ENCODE data around the gene AMDHD2. TPM values are rescaled to one million over a fixed set of nuclear protein-coding genes. Genes with fewer than 3 reads are reported as not detected.
"Not testable (repeated sequence)": the region's sequence is repeated elsewhere in the genome, so short reads cannot be mapped to it uniquely, and the experiment has no call there.

The AMDHD2 gene, protein sequence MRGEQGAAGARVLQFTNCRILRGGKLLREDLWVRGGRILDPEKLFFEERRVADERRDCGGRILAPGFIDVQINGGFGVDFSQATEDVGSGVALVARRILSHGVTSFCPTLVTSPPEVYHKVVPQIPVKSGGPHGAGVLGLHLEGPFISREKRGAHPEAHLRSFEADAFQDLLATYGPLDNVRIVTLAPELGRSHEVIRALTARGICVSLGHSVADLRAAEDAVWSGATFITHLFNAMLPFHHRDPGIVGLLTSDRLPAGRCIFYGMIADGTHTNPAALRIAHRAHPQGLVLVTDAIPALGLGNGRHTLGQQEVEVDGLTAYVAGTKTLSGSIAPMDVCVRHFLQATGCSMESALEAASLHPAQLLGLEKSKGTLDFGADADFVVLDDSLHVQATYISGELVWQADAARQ
- 100 and 138 TPM in 2 replicates for total RNA-seq (2014; rRNA removed; shearing (Covaris generic); ENCODE audit: low replicate concordance)

DNA sequence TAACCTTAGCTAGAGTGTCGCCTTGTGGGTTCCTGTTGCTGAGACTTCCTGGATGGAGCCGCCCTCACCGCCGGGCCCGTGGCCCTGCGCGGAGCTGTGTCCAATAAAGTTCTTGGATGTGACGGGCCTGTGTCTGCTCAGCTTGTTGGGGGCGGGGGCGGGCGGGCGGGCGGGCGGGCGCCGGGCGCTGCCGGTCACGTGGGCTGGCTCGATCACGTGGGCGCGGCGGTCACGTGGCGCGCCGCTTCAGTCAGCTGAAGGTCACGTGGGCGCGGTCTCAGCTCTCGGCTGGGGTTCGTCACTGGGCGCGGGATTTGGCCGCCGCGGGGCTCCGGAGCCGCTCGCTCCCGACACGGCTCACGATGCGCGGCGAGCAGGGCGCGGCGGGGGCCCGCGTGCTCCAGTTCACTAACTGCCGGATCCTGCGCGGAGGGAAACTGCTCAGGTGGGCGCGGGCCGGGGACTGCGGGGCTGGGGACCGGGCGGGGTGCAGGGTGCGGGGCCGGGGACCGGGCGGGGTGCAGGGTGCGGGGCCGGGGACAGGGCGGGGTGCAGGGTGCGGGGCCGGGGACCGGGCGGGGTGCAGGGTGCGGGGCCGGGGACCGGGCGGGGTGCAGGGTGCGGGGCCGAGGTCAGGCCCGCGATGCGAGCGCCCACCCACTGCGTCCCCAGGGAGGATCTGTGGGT, at the start of gene AMDHD2:
Gene AMDHD2, plus strand, starts transcription at position 275 of the 687 bp plus-strand sequence. Its CDS starts 88 bp downstream, at position 363.
- in situ Hi-C loops (cut with HindIII; ENCODE audit: low pct_unique_long_range_greater_than_20kb, low sequenced_read_pairs), result loop anchor here (25.0 kb wide), 1 partner anchor 483 kb away; the partner anchor contains the start of genes NHERF2, NTHL1 and TSC2
- peak; percentile 83 for DNase-seq (ENCODE audit: low read depth)

DNA sequence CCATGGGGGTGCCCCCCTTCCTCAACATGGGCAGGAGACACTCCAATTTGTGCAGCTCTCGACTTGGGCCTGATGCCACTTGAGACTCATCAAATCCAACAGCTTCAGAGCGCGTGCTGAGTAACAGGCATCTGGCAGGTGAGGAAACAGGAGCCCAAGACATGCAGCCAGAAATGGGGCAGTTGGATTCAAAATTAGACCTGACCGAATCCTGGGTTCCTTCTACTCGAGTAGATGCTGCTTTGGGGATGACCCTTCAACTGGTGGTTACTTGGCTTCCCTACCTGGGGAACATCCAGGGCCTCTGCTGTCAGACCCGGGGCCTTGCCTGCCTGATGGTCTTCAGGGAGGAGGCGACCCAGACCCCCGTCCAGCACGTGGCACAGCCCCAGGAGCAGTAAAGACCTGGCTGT, 49.6 kb upstream of the AMDHD2 start:
- no peak for DNase-seq (ENCODE audit: low read depth)
- in situ Hi-C loops (cut with HindIII; ENCODE audit: low pct_unique_long_range_greater_than_20kb, low sequenced_read_pairs), result no loop called here

DNA sequence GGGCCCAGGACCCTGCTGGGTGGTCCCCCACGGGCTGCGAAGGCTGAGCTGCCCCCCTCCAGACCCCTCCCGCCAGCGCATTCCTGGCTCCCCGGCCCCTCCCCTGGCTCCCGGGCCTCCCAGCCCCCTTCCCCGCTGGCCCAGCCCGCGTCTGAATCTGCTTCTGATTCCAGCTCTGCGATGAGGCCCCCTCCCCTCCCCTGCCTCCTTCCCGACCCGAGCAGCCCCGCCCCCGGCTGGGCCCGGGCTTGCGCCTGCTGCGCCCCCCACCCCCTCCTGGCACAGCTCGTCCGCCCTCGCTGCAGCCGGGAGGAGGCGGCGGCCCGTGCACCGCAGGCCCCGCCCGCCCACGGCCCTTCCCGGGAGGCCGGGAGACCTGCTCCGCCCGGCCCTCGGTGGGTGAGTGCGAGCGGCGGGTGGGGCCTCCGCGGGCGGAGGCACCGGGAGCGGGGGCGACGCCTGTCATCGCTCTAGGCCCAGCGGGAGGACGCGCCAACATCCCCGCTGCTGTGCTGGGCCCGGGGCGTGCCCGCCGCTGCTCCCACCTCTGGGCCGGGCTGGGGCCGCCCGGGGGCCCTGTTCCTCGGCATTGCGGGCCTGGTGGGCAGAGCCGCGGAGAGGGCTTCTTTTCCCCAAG, 49.0 kb upstream of the AMDHD2 start, which contains the start of gene NTN3:
Gene NTN3, plus strand, starts transcription at position 282 of the 637 bp plus-strand sequence. CDS start 405 bp downstream, outside the sequence.
- in situ Hi-C loops (cut with HindIII; ENCODE audit: low pct_unique_long_range_greater_than_20kb, low sequenced_read_pairs), result no loop called here
- no peak for DNase-seq (ENCODE audit: low read depth)

DNA sequence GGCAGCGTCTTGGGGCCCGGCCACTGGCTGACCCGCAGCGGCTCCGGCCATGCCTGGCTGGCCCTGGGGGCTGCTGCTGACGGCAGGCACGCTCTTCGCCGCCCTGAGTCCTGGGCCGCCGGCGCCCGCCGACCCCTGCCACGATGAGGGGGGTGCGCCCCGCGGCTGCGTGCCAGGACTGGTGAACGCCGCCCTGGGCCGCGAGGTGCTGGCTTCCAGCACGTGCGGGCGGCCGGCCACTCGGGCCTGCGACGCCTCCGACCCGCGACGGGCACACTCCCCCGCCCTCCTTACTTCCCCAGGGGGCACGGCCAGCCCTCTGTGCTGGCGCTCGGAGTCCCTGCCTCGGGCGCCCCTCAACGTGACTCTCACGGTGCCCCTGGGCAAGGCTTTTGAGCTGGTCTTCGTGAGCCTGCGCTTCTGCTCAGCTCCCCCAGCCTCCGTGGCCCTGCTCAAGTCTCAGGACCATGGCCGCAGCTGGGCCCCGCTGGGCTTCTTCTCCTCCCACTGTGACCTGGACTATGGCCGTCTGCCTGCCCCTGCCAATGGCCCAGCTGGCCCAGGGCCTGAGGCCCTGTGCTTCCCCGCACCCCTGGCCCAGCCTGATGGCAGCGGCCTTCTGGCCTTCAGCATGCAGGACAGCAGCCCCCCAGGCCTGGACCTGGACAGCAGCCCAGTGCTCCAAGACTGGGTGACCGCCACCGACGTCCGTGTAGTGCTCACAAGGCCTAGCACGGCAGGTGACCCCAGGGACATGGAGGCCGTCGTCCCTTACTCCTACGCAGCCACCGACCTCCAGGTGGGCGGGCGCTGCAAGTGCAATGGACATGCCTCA, 48.3 kb upstream of the AMDHD2 start:
- in situ Hi-C loops (cut with HindIII; ENCODE audit: low pct_unique_long_range_greater_than_20kb, low sequenced_read_pairs), result no loop called here
- no peak for DNase-seq (ENCODE audit: low read depth)

DNA sequence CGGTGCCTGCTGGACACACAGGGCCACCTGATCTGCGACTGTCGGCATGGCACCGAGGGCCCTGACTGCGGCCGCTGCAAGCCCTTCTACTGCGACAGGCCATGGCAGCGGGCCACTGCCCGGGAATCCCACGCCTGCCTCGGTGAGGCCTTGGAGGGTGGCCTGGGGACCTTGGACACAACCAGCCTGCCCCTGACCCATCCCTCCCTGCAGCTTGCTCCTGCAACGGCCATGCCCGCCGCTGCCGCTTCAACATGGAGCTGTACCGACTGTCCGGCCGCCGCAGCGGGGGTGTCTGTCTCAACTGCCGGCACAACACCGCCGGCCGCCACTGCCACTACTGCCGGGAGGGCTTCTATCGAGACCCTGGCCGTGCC, 47.7 kb upstream of the AMDHD2 start:
- in situ Hi-C loops (cut with HindIII; ENCODE audit: low pct_unique_long_range_greater_than_20kb, low sequenced_read_pairs), result no loop called here
- no peak for DNase-seq (ENCODE audit: low read depth)

DNA sequence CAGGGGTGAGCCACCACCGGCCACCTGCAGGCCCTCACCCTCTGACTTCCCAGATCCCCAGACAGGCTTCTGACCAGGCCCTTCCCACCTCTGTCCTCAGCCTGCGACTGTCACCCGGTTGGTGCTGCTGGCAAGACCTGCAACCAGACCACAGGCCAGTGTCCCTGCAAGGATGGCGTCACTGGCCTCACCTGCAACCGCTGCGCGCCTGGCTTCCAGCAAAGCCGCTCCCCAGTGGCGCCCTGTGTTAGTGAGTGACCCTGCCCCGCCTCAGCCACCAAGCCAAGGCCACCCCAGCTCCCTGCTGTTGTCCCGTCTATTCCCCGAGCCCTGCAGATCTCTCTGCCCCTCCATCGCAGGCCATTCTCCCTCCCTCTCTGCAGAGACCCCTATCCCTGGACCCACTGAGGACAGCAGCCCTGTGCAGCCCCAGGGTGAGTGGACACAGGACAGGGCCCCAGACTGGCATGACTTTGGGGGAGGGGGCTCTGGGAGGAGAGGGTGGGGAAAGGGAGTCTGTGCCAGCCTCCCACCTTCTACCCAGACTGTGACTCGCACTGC, 47.2 kb upstream of the AMDHD2 start:
- in situ Hi-C loops (cut with HindIII; ENCODE audit: low pct_unique_long_range_greater_than_20kb, low sequenced_read_pairs), result no loop called here
- no peak for DNase-seq (ENCODE audit: low read depth)

DNA sequence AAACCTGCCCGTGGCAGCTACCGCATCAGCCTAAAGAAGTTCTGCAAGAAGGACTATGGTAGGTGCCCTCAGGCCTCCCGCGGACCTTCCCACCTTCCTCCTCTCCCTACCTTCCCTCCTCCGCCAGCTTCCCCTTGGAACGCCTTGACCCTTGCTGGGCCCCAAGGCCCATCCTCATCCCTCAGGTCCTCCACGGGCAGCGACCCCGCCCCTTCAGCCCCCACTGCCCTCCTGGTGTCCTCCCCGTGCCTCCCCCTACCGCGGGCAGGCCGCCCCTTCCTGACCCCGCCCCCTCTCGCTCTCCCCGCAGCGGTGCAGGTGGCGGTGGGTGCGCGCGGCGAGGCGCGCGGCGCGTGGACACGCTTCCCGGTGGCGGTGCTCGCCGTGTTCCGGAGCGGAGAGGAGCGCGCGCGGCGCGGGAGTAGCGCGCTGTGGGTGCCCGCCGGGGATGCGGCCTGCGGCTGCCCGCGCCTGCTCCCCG, 46.7 kb upstream of the AMDHD2 start:
- DNase-seq (ENCODE audit: low read depth), result peak; percentile 50
- in situ Hi-C loops (cut with HindIII; ENCODE audit: low pct_unique_long_range_greater_than_20kb, low sequenced_read_pairs), result no loop called here

DNA sequence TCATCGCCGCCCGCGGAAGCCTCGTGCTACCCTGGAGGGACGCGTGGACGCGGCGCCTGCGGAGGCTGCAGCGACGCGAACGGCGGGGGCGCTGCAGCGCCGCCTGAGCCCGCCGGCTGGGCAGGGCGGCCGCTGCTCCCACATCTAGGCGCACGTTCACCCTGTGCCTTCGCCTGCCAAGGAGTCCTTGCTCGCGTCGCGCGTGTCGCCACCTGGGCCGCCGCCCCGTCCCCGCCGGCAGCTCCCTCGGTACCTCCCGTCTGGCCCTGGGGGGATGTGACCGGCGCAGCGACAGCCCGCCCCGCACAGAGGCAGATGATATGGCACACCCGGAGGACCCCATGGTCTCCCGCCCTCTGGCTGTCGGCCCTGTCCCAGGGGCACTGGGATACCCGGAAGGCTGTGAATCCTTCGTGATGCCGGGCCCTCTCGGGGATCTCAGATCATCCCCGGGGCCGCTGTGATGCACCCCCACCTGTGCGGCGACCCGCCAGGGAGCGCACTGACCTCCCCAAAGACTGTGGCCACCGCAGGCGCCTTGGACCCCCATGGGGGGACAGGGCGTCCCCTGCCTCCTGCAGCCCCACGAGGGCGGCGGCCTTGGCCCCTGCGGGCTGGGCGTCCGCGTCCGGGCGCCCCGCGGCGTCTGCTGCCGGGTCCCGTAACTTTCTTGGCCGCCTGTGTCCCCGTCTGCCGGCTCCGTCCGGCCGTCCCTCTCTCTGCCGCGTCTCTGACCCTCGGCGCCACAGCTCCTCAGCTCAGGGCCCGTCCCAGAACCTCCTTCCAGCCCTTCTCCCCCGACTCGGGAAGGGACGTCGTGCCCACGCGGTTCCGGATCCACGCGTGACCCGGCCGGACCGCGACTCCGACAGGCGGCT, 45.9 kb upstream of the AMDHD2 start:
- peak; percentile 70 for DNase-seq (ENCODE audit: low read depth)
- in situ Hi-C loops (cut with HindIII; ENCODE audit: low pct_unique_long_range_greater_than_20kb, low sequenced_read_pairs), result no loop called here

DNA sequence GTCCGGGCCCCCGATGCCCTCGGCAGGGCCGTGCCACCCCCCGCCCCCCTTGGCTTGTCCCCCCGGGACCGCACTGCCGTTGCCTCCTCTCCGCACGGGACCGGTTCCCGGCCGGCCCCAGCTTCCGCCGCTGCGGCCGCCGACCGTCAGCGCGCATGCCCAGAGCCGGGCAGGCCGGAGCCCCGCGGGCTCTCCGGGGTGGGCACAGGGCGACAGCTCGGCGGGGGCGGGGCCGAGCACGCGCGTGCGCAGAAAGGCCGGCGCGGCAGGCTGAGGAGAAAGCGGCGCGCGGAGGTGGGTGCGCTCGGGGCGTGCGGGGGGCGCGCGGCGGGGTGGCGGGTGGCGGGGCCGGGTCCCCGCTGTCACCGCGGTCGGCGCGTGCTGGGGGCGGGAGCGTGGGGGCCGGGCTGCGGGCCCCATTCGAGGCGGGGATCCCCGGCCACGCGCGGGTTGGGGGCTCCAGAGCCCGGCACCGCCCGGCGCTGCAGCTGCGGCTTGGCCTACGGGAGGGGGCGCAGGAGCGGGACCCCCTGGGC, 45.2 kb upstream of the AMDHD2 start, which contains the start of gene TBC1D24:
Gene TBC1D24, plus strand, starts transcription at position 251 of the 536 bp plus-strand sequence. CDS start 21,022 bp downstream, outside the sequence.
- DNase-seq (ENCODE audit: low read depth), result peak; percentile 74
- in situ Hi-C loops (cut with HindIII; ENCODE audit: low pct_unique_long_range_greater_than_20kb, low sequenced_read_pairs), result no loop called here

DNA sequence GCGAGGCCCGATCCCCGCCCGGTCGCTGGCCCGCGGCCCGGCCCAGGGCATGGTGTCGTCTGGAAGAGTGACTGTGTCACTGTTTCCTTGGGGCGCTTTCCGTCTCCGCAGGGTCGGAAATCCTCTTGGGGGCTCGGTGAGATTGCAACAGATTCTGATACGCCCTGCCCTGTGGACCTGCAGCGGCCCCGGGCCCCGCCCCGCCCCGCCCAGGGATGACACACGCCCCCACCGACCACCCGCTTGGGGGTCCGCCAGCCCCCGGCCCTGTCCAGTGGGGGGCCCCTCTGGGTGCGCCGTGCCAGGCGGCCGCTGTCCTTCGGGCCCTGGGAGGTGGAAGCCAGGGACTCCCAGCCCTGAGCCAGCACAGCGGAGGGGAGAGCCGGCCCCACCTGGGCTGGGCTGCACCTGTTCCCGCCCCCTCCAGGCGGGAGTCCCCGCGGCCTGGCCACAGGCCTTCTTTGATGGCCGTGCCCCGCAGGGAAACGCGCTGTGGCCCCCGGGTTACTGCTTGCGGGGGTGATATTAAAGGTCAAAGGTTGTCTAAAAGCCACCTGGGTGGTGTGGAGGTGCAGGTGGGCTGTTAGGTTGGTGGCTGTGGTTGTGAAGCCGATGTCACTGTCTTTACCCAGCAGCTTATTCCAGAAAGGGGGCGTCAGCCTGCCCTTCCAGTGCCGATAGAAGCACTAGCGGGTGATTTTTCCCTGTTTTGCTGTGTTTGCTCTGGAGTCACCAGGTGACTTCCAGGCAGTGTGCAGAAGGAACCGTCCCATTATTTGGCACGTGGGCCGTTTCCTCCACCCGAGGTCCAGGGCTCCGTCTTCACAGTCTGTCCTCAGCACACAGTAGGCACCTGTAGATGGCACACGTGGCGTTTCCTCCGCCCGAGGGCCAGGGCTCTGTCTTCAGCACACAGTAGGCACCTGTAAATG, 44.5 kb upstream of the AMDHD2 start:
- DNase-seq (ENCODE audit: low read depth), result no peak
- in situ Hi-C loops (cut with HindIII; ENCODE audit: low pct_unique_long_range_greater_than_20kb, low sequenced_read_pairs), result no loop called here

DNA sequence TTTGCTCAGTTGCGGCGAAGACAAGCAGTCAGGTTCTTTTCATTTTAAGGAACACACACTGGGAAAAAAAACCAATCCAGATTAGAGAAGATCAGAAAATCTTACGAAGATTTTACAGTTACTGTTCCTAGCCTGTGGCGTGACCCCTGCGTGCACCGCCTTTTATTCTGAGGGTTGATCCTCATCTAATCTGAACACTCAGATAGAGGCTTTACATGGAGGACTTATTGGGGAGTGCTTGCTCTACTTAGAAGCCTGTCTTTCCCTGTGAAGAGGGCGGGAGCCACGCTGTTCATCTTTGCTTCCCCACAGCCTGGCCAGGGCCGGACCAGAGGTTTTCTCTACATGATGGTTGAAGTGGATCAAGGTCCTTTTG, 43.8 kb upstream of the AMDHD2 start:
- DNase-seq (ENCODE audit: low read depth), result no peak
- in situ Hi-C loops (cut with HindIII; ENCODE audit: low pct_unique_long_range_greater_than_20kb, low sequenced_read_pairs), result no loop called here

DNA sequence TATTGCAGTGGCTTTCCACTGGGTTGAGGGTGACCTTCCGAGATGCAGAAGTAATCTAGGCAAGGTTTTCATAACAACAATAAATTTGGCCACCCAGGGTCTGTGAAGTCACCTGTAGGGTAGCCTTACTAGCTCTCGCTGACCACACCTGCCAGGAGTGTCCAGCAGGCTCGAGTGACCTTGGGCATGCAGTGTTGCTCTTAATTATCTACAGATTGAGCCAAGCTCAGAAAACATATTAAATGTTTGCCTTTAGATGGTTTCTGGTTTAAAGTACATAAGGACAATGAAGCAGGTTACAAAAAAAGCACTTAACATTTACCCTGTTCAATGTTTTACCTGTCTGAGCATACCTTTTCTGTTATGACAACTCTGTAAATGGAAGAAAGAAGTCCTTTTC, 43.4 kb upstream of the AMDHD2 start:
- in situ Hi-C loops (cut with HindIII; ENCODE audit: low pct_unique_long_range_greater_than_20kb, low sequenced_read_pairs), result no loop called here
- DNase-seq (ENCODE audit: low read depth), result no peak

DNA sequence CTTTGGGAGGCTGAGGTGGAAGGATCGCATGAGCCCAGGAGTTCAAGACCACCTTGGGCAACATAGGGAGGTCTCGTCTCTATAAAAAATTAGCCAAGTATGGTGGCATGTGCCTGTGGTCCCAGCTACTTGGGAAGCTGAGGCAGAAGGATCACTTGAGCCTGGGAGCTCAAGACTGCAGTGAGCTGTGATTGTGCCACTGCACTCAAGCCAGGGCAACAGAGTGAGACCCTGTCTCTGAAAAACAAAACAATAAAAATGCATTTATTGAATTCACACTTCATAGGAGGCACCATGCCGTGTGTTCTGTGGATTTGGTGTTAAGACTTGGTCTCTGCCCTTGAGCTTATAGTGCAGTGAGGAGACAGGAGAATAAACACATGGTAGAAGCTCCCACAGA, 42.8 kb upstream of the AMDHD2 start:
- in situ Hi-C loops (cut with HindIII; ENCODE audit: low pct_unique_long_range_greater_than_20kb, low sequenced_read_pairs), result no loop called here
- DNase-seq (ENCODE audit: low read depth), result no peak

DNA sequence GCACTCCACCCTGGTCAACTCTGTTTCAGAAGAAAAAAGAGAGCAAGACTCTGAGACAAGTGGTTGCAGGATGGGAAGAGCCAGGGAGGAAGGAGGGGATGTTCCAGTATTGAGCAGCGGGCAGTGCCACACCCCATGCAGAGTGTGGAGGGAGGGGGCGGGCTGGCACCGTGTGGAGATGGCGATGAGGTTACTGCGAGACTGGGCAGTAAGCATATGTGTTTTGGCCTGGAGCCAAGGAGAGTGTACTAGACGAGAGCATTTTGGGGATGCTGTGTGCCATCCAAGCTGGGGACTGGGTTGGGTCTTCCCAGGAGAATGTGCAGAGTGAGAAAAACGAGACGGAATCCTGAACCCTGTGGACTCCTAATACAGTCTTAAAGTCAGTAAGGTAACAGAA, 41.9 kb upstream of the AMDHD2 start:
- DNase-seq (ENCODE audit: low read depth), result no peak
- in situ Hi-C loops (cut with HindIII; ENCODE audit: low pct_unique_long_range_greater_than_20kb, low sequenced_read_pairs), result no loop called here

DNA sequence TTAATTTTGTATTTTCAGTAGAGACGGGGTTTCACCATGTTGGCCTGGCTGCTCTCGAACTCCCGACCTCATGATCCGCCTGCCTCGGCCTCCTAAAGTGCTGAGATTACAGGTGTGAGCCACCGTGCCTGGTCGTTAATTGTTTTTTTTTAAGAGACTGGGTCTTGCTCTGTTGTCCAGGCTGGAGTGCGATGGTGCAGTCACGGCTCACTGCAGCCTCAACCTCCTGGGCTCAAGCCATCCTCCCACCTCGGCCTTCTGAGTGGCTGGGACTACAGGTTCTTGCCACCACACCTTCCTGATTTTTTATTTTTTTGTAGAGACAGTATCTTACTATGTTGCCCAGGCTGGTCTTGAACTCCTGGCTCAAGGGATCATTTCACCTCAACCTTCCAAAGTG, 40.2 kb upstream of the AMDHD2 start:
- DNase-seq (ENCODE audit: low read depth); in situ Hi-C loops (cut with HindIII; ENCODE audit: low pct_unique_long_range_greater_than_20kb, low sequenced_read_pairs): not testable (repeated sequence)

DNA sequence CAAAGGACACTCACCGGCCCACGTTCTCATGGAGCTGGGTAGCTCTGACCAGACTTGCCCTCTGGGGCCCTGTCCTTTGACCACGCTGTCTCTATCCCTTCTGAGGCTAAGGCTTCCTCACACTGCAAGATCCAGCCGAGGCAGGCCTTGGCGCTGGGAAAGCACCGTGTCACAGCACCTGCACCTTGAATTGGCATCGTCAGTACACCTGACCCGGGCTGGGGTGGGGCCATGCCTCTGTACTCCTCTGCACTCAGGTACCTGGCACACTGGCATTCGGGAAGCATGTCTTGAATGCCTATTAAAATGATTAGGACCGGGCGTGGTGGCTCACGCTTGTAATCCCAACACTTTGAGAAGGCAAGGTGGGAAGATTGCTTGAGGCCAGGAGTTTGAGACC, 39.2 kb upstream of the AMDHD2 start:
- in situ Hi-C loops (cut with HindIII; ENCODE audit: low pct_unique_long_range_greater_than_20kb, low sequenced_read_pairs), result no loop called here
- no peak for DNase-seq (ENCODE audit: low read depth)

Measured in Caki2 (cell line).